PFSK-1 (cell line): ENCODE results near the gene INSL4.

ENCODE experiments used
- FOXP2 ChIP-seq: optimal IDR thresholded peaks from 2 replicates; pipeline ENCODE3; 2011; ENCODE audit warnings: borderline replicate concordance, control low read depth, inconsistent platforms; ENCODE audit not compliant: insufficient read depth; ENCODE audit errors: extremely low read length, extremely low read depth
- POLR2AphosphoS5 ChIP-seq: IDR thresholded peaks from 2 replicates; pipeline ENCODE4 v1.6.1; 2012; ENCODE audit warnings: low read depth, mild to moderate bottlenecking, control low read depth, low read length, moderate library complexity
- TAF1 ChIP-seq: IDR thresholded peaks from 2 replicates; pipeline ENCODE4 v1.6.1; 2012; ENCODE audit warnings: low read length, control low read depth, borderline replicate concordance; ENCODE audit not compliant: insufficient read depth

DNA sequence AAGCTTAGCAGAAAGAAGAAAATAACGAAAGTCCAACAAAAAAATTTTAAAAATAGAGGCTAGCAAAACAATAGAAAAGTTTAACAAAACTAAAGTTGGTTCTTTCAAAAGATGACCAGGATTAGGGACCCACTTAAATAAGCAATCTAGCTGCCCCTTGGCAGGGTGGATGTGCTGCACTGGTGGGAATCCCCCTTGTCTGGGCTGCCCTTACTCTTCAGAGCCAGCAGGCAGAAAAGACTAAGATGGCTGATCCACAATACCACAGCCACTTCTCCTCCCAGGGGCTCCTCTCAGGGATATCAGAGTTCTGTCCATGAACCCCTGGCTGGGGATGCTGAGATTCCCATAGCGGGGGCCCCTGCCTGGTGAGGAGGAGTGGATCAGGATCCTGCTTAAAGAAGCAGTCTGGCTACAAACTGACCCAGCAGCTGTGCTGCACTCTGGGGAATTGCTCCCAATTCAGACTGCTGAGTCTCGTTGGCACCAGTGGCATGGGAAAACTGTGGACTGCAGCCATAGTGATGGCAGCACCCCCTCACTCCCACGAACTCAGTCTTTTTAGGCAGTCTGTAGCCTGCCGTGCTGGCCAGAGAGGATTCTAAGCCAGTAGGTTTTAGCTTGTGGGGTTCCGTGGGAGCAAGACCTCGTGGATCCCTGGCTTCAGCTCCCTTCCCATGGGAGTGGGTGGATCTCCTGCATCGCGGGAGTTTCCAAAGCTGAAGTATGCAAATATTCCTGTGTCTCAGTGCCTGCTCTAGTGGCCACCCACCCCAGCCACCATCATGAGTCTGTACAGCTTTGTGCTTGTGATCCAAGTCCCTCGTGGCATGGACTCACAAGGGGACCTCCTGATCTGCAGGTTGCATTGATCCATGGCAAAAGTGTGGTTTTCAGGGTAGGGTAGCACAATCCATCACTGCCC is 42.9 kb upstream of the INSL4 start:
- TF ChIP-seq TAF1: no peak
- TF ChIP-seq POLR2AphosphoS5: no peak
- no peak for TF ChIP-seq FOXP2
